HK-2 (cell line): ENCODE measurements around the gene STPG2.

Experiments used
- DNase-seq: peaks from one replicate; pipeline ENCODE4 v3.0.0-alpha.2; 2018; ENCODE audit not compliant: unreplicated experiment

STPG2 gene

DNA sequence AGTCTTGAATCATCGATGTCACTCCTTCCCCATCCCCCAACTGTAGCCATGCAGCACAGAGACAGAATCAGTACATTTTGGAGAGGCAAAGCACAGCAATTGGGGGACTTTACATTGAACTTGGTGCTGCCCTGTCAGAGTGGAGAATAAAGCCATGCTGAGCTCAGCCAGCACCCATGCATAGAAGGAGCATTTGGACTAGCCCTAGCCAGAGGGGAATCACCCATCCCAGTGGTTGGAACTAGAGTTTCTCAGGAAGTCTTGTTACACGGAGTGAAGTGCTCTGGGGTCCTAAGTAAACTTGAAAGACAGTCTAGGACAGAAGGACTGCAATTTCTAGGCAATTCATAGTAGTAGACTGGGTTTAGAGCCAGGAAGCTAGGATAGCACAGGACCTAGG lies 49.6 kb downstream of the STPG2 start:
- DNase-seq: no peak

- no peak for DNase-seq
Measured at GRCh38 chr4:98092833-98093439, 50.3 kb downstream of the STPG2 start.

- DNase-seq: no peak
Measured at GRCh38 chr4:98081936-98082335, 61.3 kb downstream of the STPG2 start.

GRCh38 chr4:98068495-98068894 lies 74.8 kb downstream of the STPG2 start:
- no peak for DNase-seq

GRCh38 chr4:98055800-98056501 lies 87.3 kb downstream of the STPG2 start:
- DNase-seq: no peak

DNA sequence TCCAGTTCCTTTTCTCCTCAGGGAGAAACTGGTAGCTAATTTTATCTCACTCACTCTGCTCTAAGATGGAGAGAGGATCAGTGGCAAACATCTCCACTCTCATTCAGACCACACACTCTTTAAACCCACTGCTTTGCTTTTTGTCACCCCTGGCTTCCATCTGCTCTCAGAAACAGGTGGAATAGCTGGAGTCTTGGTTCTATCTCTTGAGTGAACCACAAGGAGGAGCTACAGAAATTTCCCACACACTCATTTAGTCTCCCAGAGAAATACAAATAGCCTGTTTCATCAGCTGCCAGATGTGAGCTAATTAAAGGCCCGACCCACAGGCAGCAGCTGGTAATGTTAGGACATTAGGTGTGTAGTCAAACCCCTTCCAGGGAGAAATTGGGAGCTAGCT lies 96.6 kb downstream of the STPG2 start:
- DNase-seq: no peak

DNA sequence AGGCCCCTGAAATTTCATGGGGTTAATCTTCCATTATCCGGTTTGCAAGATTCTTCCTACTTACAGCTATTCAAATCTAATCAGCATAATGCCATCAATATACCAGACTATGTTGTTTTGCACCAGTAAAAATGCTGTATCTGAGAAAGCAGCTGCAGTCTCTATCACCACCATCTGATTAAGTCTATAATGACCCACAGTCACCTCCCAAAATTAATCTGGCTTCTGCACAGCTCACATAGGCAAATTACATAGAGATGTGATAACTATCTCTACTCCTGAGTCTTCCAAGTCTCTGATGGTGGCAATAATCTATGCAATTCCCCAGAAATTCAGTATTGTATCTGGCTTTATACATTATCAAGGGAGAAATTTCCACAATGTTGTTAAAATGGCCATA lies 113.2 kb downstream of the STPG2 start:
- DNase-seq: no peak

GRCh38 chr4:98027827-98028226 lies 115.4 kb downstream of the STPG2 start:
- peak; percentile 6 for DNase-seq

GRCh38 chr4:98026362-98026761 lies 116.9 kb downstream of the STPG2 start:
- DNase-seq: no peak

GRCh38 chr4:98006814-98007412 lies 136.4 kb downstream of the STPG2 start:
- no peak for DNase-seq

DNA sequence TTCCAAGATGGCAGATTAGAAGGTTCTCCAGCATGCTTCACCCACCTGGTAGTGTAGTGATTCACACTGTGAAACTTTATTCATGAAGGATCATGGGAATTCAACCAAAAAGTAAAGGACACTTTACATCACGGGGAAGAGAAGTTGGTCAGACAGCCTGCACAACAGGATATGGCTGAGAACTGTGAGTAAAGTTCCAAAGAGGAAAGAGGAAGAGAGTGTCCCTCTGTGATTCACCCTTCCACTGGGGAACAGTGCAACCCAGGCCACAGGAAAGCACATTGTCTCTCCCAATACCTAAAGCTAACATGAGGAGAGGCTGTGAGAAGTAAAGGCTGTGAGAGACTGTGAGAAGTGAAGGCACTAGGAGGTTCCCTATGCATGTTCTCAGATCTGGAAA lies 137.2 kb downstream of the STPG2 start:
- DNase-seq: no peak

GRCh38 chr4:98000940-98001339 lies 142.3 kb downstream of the STPG2 start:
- no peak for DNase-seq

DNA sequence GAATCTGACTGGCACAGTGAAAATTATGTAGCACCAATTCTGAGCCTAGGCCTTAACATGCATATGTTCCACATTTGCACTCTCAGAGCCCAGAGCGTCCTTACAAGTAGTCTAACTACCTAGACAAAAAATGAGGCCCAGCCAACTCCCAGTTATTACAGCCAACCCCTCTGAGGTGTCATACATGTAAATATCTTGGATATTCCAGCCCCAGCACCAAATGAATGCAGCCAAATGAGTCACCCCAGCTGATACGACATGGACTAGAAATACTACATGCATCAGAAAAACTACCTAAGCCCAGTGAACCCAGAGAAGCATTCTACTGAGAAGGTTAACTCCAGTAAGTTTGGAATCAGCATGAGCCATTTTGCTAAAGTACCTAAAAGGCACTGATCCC lies 145.1 kb downstream of the STPG2 start:
- no peak for DNase-seq

DNA sequence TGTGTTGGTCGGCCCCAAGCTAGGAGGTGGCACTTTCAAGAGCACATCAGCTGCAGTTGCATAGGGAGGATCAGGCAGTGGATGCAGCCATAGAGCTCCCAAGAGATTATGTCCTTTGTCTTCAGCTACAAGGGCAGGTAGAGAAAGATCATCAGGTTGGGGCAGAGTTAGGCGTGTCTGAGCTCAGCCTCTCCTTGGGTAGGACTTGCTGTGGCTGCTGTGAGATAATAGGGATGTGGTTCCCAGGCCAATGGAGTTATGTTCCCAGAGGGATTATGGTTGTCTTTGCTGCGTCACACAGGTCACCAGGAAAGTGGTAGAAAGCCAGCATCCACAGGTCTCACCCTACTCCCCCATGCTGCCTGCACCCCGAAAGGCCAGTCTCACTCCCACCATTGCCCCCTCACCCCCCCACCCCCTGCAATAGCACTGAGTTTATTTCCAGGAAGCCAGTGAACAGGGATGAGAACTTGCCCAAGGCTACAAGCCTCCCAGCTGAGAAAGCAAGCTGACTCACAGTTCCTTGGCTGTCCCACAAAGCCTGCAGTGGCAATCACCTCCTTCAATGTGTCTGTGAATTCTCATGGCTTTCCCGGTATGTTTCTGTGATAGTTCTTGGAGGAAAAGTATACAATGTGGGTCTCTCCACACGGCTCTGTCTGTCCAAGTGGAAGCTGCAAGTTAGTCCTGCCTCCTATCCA lies 148.4 kb downstream of the STPG2 start:
- DNase-seq: no peak

DNA sequence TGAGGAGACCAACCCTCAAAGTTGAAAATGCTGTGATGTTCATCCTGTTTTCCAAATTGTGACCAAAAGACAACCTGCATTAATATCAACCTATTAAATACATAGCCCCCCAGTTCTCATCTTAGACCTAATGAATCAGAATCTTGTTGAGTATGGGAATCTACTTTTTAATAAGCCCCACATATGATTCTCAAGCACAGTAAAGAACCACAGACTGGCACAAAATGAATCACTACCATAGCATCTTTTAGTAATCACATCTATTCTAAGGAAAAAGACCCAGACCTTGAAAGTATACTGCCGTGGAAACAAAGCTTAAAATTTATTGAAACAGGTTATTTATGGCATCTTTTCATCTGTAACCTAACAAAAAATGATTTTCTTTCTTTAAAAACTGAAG lies 152.9 kb downstream of the STPG2 start:
- no peak for DNase-seq

DNA sequence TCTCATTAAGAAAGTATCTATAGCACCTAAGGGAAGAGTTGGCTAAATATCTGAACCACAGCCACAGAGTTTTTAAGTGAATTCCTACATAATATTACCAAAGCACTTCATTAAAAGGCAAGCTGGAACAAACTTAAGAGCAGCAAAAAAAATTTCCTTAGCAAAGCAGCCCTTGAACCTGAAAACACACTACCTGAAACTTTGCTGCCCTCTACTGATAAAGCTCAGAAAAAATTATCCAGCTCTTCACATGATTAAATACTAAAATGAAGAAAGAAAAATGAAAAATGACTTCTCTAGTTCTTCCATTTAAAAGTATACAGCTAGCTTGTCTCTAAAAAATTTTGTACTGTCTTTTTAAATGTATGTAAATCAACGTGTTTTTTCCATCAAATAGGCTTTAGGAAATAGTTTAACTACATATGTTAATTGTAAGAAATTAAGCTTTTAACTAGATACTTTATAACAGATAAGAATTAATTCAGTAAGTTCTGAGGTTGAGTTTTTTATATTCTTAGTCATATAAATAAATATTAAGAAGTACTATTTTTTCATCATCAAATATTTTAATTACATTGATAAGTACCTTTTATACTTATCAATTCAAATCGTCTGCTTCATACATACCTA lies 156.1 kb downstream of the STPG2 start:
- DNase-seq: no peak

- DNase-seq: no peak
Measured at GRCh38 chr4:97984545-97985131, 158.6 kb downstream of the STPG2 start.

DNA sequence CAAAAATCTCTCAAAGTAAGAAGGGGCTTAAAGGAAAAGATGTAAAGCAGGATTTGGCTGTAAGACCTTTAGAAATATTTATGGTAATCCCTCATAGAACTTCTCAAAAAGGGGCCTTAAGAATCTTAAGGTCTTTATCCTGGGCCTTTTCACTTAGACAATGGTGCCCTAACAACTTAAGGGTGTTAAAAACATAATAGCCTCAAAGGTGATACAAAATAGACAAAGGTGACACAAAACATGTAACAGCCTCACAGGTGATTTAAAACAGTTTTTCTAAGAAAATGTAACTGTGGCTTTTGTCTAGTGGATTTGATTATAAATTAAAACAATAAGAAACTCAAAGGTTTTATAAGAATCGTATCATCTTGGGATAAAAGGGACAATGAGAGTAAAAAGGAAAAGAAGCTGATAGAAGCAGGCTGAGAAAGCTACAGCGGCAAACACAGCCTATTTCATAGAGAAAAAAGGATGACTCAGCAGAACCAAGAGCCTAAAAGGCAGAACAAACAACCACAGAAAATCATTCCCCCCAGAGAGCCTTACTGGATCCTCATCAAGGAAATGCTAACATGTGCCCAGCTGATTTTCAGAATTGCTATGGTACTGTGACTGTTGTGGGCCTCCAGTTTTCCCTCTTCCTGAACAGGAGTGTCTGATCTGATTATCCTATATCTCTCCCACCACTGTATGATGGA lies 164.3 kb downstream of the STPG2 start:
- DNase-seq: no peak

DNA sequence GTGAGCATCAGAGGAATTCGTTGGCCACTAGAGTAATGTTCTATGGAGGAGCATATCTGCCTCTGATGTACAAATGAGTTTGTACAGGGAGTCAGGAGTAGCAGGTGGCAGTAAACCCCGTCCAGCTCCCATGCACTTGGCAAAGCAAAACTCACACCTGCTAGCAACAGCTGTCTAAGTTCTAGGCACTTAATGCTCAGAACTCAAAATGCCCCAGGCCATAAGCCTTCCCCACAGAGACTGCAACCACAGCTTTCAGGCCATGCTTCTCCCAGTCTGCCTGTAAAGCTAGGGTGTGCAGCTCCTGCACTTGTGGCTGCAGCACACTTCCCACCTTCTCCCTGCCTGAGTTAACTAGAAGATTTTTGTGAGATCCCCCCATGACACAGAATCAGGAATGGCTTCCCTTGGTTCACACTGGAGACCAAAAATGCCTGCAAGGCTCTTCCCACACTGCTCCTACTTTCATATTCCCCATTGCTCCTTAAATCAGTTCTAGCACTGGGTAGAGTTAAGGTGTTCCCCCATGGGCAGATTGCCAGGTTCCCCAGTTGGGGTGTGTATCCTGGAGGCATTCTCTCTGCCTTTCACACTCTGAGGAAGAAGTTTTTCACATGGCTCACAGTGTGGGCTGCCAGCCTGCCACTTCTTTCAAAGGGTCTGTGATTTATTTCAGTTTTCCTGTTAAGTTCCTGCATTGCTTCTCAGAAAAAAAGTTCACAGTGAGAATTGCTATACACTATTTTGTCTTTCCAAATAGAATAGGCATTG lies 189.9 kb downstream of the STPG2 start:
- DNase-seq: no peak

- DNase-seq: no peak
Measured at GRCh38 chr4:97952763-97953162, 190.5 kb downstream of the STPG2 start.

DNA sequence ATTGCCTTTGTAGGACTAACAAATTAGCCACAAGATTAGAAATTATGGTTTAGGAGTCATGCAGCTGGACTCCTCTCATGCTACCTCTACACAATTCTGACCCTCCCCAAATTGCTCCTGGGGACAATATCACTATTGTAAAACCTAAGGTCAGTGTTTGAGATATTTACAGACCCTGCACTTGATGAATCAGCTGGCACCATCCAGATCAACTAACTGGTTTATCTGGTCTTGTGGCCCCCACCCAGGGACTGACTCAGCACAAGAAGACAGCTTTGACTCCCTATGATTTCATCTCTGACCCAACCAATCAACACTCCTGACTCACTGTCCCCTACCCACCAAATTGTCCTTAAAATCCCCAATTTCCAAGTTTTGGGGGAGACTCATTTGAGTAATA lies 192.4 kb downstream of the STPG2 start:
- no peak for DNase-seq
